HEK293 (cell line): ENCODE data around the gene LRP6.

Experiments
- CTCF ChIA-PET: fragments of 350-600 bp; formaldehyde crosslinking; extraction: SDS; loops from one replicate; lab custom pipeline; 2021; ENCODE audit warnings: antibody characterized with exemption; lab: Yijun Ruan, JAX
- POLR2A ChIA-PET: fragments of 300-600 bp; formaldehyde crosslinking; extraction: SDS; loops from one replicate; lab custom pipeline; 2020; ENCODE audit warnings: antibody characterized with exemption, inconsistent platforms; lab: Yijun Ruan, JAX
- H3K27ac ChIP-seq: fragments of 200-500 bp; sonication (Bioruptor generic); 2 replicates; pipeline ENCODE4 v1.5.1; 2014; ENCODE audit warnings: low read depth, low read length, control low read depth, inconsistent platforms; ENCODE audit errors: extremely low read depth
- H3K36me3 ChIP-seq, 2 experiments: fragments of 200-500 bp in 1 of 2; sonication (Bioruptor generic) in 1 of 2; 1 replicate in 1 of 2; 2 replicates in 1 of 2; pipeline ENCODE4 v1.5.1; 2014 to 2017; ENCODE audit warnings: inconsistent platforms in 2 of 2, low read length in 2 of 2; ENCODE audit not compliant: control insufficient read depth in 2 of 2, insufficient read depth in 1 of 2
- H3K4me1 ChIP-seq: fragments of 200-500 bp; sonication (Bioruptor generic); 2 replicates; pipeline ENCODE4 v1.5.1; 2014; ENCODE audit warnings: mild to moderate bottlenecking, low read length, inconsistent platforms; ENCODE audit not compliant: control insufficient read depth, insufficient read depth
- H3K4me3 ChIP-seq: 2 replicates; pipeline ENCODE4 v1.5.1; 2011; ENCODE audit warnings: low read depth, mild to moderate bottlenecking, control low read depth, low read length, moderate library complexity
- H3K9me3 ChIP-seq: fragments of 200-500 bp; sonication (Bioruptor generic); 2 replicates; pipeline ENCODE4 v1.5.1; 2014; ENCODE audit warnings: low read depth, low read length, inconsistent platforms; ENCODE audit not compliant: control insufficient read depth, insufficient read depth
- EGR2 ChIP-seq: fragments of 450-650 bp; formaldehyde crosslinking; IDR thresholded peaks from 2 replicates; pipeline ENCODE4 v1.5.1; 2016; ENCODE audit warnings: low read depth, missing biosample characterization, missing genetic modification characterization
- KLF7 ChIP-seq: fragments of 450-650 bp; formaldehyde crosslinking; IDR thresholded peaks from 2 replicates; pipeline ENCODE4 v1.5.1; 2016; ENCODE audit warnings: missing biosample characterization, missing genetic modification characterization, borderline replicate concordance
- OSR2 ChIP-seq: fragments of 450-650 bp; formaldehyde crosslinking; IDR thresholded peaks from 2 replicates; pipeline ENCODE4 v1.5.1; 2016; ENCODE audit warnings: missing biosample characterization, missing genetic modification characterization
- PBX3 ChIP-seq: sonication (generic); formaldehyde crosslinking; IDR thresholded peaks from 2 replicates; pipeline ENCODE4 v1.8.1; 2022; ENCODE audit warnings: mild to moderate bottlenecking, moderate library complexity, missing genetic modification reagents
- PRDM2 ChIP-seq: fragments of 450-650 bp; formaldehyde crosslinking; IDR thresholded peaks from 2 replicates; pipeline ENCODE4 v1.5.1; 2016; ENCODE audit warnings: missing biosample characterization, missing genetic modification characterization, borderline replicate concordance
- REPIN1 ChIP-seq: fragments of 450-650 bp; formaldehyde crosslinking; IDR thresholded peaks from 2 replicates; pipeline ENCODE4 v1.5.1; 2017; ENCODE audit warnings: missing biosample characterization, missing genetic modification characterization, low read depth
- ZBTB6 ChIP-seq: fragments of 450-650 bp; formaldehyde crosslinking; IDR thresholded peaks from 2 replicates; pipeline ENCODE4 v1.5.1; 2017; ENCODE audit warnings: missing biosample characterization, missing genetic modification characterization
- ZBTB7A ChIP-seq: fragments of 450-650 bp; formaldehyde crosslinking; IDR thresholded peaks from 2 replicates; pipeline ENCODE4 v1.5.1; 2016; ENCODE audit warnings: low read depth, missing biosample characterization, missing genetic modification characterization
- ZFP3 ChIP-seq: fragments of 450-650 bp; formaldehyde crosslinking; IDR thresholded peaks from 2 replicates; pipeline ENCODE4 v1.5.1; 2016; ENCODE audit warnings: low read depth, missing biosample characterization, missing genetic modification characterization
- ZNF10 ChIP-seq: fragments of 450-650 bp; formaldehyde crosslinking; IDR thresholded peaks from 2 replicates; pipeline ENCODE4 v1.5.1; 2017; ENCODE audit warnings: missing biosample characterization, missing genetic modification characterization
- ZNF155 ChIP-seq: fragments of 450-650 bp; formaldehyde crosslinking; IDR thresholded peaks from 2 replicates; pipeline ENCODE4 v1.5.1; 2016; ENCODE audit warnings: missing biosample characterization, missing genetic modification characterization
- ZNF274 ChIP-seq, 2 experiments: fragments of 200-500 bp in 1 of 2; fragments of 450-650 bp in 1 of 2; sonication (Bioruptor generic) in 1 of 2; formaldehyde crosslinking in 1 of 2; IDR thresholded peaks; 2 replicates each; pipeline versions ENCODE4 v1.5.1 to v1.6.1; 2014 to 2016; ENCODE audit warnings: borderline replicate concordance in 1 of 2, inconsistent platforms in 1 of 2, low read length in 1 of 2, missing biosample characterization in 1 of 2, missing genetic modification characterization in 1 of 2
- ZNF391 ChIP-seq: fragments of 450-650 bp; formaldehyde crosslinking; IDR thresholded peaks from 2 replicates; pipeline ENCODE4 v1.5.1; 2016; ENCODE audit warnings: low read depth, missing biosample characterization, missing genetic modification characterization, borderline replicate concordance
- ZNF394 ChIP-seq: fragments of 450-650 bp; formaldehyde crosslinking; IDR thresholded peaks from 2 replicates; pipeline ENCODE4 v1.5.1; 2016; ENCODE audit warnings: missing biosample characterization, missing genetic modification characterization, mild to moderate bottlenecking, moderate library complexity, borderline replicate concordance
- ZNF423 ChIP-seq: fragments of 450-650 bp; formaldehyde crosslinking; IDR thresholded peaks from 2 replicates; pipeline ENCODE4 v1.5.1; 2016; ENCODE audit warnings: missing biosample characterization, missing genetic modification characterization
- ZNF571 ChIP-seq: fragments of 450-650 bp; formaldehyde crosslinking; IDR thresholded peaks from 2 replicates; pipeline ENCODE4 v1.5.0; 2017; ENCODE audit warnings: missing biosample characterization, missing genetic modification characterization
- ZNF747 ChIP-seq: fragments of 450-650 bp; formaldehyde crosslinking; IDR thresholded peaks from 2 replicates; pipeline ENCODE4 v1.5.1; 2016; ENCODE audit warnings: missing biosample characterization, missing genetic modification characterization
- TF ChIP-seq, protein P1 (sequence below): fragments of 450-650 bp; formaldehyde crosslinking; IDR thresholded peaks from 2 replicates; pipeline ENCODE4 v1.5.1; 2016; ENCODE audit warnings: missing biosample characterization, missing genetic modification characterization
- TF ChIP-seq, protein P2 (sequence below): fragments of 450-650 bp; formaldehyde crosslinking; IDR thresholded peaks from 2 replicates; pipeline ENCODE4 v1.5.1; 2016; ENCODE audit warnings: missing biosample characterization, missing genetic modification characterization
- TF ChIP-seq, protein P3 (sequence below): fragments of 450-650 bp; formaldehyde crosslinking; IDR thresholded peaks from 2 replicates; pipeline ENCODE4 v1.5.1; 2016; ENCODE audit warnings: missing biosample characterization, missing genetic modification characterization

Gene LRP6

DNA sequence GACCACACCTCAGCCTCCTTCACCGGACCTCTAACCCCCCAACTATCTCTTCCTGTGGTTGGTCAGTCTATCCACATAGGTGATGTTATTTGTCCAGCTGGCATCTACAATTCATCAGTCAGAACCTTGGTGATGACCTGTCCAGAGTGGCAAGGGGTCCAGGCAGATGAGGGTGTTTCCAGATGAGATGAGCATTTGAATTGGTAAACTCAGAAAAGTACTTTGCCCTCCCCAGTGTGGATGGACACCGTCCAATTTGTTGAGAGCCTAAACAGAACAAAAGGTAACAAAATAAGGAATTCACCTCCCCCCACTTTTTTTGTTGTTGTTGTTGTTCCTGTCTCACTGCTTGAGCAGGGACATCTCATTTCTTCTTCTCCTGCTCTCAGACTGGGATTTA, 34.3 kb upstream of the LRP6 start (continued):
- TF ChIP-seq PRDM2 (tag by site-specific recombination), result no peak
- TF ChIP-seq, protein P1, sequence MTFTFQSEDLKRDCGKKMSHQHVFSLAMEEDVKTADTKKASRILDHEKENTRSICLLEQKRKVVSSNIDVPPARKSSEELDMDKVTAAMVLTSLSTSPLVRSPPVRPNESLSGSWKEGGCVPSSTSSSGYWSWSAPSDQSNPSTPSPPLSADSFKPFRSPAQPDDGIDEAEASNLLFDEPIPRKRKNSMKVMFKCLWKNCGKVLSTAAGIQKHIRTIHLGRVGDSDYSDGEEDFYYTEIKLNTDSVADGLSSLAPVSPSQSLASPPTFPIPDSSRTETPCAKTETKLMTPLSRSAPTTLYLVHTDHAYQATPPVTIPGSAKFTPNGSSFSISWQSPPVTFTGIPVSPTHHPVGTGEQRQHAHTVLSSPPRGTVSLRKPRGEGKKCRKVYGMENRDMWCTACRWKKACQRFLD, result no peak
- no peak for TF ChIP-seq ZNF394 (tag by site-specific recombination)

GRCh38 chr12:12297201-12297830, 30.5 kb upstream of the LRP6 start:
- no peaks in the 10 kb centered on the region for H3K4me1 ChIP-seq
- no peaks in the 10 kb centered on the region for H3K36me3 ChIP-seq
- no peaks in the 10 kb centered on the region for H3K9me3 ChIP-seq
- no peak overlapping the region for H3K27ac ChIP-seq
- CTCF ChIA-PET, result interaction anchor here (0.7 to 0.8 kb wide), 2 partner anchors 30 to 179 kb away, joined by 3 read pairs; no protein-coding TSS in a partner anchor
- H3K4me3 ChIP-seq, result no peak overlapping the region
- POLR2A ChIA-PET, result no interaction called here
- TF ChIP-seq OSR2 (tag by site-specific recombination) (no peak), REPIN1 (tag by site-specific recombination) (no peak), KLF7 (tag by site-specific recombination) (no peak), ZNF10 (tag by site-specific recombination) (no peak), ZNF571 (tag by site-specific recombination) (no peak), ZBTB6 (no peak), EGR2 (tag by site-specific recombination) (no peak), ZNF274 (IDR thresholded peaks at IDR 0.05; ENCODE audit: low read length) (no peak), ZNF274 (tag by site-specific recombination; IDR thresholded peaks at IDR 0.05; ENCODE audit: borderline replicate concordance) (no peak), ZNF747 (tag by site-specific recombination) (no peak), ZNF423 (no peak), ZBTB7A (tag by site-specific recombination) (no peak), PBX3 (CRISPR knock-in tag) (no peak), ZNF155 (tag by site-specific recombination) (no peak), ZFP3 (tag by site-specific recombination) (no peak), ZNF391 (no peak)
- TF ChIP-seq, protein P2, sequence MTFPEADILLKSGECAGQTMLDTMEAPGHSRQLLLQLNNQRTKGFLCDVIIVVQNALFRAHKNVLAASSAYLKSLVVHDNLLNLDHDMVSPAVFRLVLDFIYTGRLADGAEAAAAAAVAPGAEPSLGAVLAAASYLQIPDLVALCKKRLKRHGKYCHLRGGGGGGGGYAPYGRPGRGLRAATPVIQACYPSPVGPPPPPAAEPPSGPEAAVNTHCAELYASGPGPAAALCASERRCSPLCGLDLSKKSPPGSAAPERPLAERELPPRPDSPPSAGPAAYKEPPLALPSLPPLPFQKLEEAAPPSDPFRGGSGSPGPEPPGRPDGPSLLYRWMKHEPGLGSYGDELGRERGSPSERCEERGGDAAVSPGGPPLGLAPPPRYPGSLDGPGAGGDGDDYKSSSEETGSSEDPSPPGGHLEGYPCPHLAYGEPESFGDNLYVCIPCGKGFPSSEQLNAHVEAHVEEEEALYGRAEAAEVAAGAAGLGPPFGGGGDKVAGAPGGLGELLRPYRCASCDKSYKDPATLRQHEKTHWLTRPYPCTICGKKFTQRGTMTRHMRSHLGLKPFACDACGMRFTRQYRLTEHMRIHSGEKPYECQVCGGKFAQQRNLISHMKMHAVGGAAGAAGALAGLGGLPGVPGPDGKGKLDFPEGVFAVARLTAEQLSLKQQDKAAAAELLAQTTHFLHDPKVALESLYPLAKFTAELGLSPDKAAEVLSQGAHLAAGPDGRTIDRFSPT (tag by site-specific recombination), result no peak
- TF ChIP-seq, protein P3, sequence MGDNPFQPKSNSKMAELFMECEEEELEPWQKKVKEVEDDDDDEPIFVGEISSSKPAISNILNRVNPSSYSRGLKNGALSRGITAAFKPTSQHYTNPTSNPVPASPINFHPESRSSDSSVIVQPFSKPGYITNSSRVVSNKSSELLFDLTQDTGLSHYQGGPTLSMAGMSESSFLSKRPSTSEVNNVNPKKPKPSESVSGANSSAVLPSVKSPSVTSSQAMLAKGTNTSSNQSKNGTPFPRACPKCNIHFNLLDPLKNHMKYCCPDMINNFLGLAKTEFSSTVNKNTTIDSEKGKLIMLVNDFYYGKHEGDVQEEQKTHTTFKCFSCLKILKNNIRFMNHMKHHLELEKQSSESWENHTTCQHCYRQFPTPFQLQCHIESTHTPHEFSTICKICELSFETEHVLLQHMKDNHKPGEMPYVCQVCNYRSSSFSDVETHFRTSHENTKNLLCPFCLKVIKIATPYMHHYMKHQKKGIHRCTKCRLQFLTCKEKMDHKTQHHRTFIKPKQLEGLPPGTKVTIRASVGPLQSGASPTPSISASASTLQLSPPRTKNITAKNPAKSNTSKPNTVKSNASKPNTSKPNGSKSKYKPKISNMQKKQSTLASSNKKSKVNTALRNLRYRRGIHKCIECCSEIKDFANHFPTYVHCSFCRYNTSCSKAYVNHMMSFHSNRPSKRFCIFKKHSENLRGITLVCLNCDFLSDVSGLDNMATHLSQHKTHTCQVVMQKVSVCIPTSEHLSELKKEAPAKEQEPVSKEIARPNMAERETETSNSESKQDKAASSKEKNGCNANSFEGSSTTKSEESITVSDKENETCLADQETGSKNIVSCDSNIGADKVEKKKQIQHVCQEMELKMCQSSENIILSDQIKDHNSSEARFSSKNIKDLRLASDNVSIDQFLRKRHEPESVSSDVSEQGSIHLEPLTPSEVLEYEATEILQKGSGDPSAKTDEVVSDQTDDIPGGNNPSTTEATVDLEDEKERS (tag by site-specific recombination), result no peak
